ENCODE results near the gene ATG4C. TPM values are rescaled to one million over a fixed set of nuclear protein-coding genes. Genes with fewer than 3 reads are reported as not detected.
"Not testable (repeated sequence)": the region's sequence is repeated elsewhere in the genome, so short reads cannot be mapped to it uniquely, and the experiment has no call there.

Gene ATG4C
- total RNA-seq, 1 donor from 2014 or later: 6.5 TPM

DNA sequence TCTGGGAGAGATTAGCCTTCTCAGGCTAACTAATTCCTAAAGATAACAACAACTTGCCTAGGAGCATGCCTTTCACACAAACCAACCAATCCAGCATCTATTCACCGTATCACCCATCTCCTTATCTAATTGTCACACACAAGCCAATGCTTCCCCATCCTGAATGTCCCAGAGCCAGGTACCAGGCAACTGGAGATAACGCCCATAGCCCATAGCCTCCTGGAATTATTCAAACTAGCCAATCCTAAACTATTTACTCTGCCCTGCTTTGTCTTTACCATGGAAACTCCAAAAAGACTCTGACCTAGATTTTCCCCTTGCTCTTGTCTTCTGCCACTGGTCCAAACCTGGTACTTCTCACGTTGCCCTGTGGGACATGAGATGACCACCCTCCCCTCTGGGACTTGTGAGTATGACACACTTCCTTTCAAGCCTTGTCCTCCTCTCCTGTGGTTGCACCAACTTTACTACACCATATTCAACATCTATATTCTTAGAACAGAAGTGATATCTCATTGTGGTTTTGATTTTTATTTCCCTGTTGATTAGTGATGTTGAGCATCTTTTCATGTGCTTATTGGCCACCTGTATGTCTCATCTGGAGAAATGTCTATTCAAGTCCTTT lies 8.8 kb upstream of the ATG4C start:
- no peak for DNase-seq (ENCODE audit: low spot score)

DNA sequence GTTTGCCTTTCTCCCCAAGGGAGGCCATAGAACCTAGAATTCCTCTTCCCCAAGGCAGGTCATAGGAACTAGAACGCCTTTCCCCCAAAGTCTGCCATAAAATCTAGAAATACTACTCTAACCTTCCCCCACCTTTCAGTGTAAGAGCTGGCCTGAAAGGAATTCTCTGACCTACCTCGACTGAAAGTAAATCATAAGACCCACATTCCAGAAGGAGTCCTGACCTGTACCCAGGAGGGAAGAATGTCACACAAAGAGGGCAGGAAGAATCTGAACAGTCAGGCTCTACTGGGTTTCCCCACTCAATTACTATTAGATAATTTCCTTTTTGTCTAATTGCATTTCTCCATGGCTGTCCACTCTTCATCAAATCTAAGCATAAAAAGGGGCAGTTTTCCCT lies 5.7 kb upstream of the ATG4C start:
- no peak for DNase-seq (ENCODE audit: low spot score)

DNA sequence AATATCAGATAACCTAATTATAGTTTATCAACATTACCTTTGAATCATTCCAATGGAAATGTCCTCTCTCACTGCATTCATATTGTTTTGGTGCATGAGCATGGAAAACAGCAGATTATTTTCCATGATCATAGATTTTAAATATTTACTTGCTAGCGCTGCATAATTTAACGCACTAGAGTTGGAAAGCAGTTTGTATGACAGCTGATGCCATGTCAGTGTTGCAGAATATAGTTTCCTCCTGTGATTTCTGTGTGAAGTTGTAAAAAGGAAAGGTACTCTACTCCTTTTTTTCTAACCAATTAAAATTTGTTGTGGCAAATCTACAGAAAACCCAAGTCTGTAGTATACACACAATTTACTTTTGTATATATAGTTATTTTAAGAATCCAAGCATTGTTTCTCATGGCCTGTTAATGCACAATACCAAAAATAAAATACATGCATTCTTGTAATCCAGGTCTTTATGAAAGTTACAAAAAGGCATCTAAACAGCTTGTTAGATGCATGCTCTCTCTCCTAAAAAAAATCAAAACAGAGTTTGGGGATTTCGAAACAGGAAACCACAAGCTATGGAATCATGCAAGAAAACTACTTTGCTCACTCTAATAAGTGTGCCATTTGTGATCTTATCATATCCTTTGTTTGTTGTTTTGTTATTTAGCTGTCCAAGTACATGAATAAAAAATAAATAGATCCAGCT lies 1.9 kb upstream of the ATG4C start:
- no peak for DNase-seq (ENCODE audit: low spot score)

DNA sequence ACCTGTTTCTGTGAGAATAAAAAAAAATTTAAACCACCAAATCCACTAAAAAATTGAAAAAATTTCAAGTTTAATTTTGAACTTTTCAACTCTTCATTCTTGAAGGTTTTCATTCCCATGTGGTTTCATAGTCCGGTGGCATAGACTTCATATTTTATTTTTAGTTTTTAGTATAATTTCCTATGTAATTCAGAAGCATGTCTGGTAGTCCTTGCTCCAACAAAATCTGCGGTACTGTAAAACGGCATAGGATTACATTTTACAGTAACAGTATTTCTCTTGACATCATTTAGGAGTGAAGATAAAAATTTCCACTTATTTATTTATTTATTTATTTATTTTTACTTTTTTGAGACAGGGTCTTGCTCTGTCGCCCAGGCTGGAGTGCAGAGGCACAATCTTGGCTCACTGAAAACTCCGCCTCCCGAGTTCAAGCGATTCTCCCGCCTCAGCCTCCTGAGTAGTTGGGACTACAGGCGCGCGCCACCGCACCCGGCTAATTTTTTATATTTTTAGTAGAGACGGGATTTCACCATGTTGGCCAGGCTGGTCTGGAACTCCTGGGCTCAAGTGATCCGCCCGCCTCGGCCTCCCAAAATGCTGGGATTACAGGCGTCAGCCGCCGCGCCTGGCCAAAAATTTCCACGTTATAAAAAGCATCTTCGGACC lies 1.3 kb upstream of the ATG4C start:
- not testable (repeated sequence) for DNase-seq (ENCODE audit: low spot score)

DNA sequence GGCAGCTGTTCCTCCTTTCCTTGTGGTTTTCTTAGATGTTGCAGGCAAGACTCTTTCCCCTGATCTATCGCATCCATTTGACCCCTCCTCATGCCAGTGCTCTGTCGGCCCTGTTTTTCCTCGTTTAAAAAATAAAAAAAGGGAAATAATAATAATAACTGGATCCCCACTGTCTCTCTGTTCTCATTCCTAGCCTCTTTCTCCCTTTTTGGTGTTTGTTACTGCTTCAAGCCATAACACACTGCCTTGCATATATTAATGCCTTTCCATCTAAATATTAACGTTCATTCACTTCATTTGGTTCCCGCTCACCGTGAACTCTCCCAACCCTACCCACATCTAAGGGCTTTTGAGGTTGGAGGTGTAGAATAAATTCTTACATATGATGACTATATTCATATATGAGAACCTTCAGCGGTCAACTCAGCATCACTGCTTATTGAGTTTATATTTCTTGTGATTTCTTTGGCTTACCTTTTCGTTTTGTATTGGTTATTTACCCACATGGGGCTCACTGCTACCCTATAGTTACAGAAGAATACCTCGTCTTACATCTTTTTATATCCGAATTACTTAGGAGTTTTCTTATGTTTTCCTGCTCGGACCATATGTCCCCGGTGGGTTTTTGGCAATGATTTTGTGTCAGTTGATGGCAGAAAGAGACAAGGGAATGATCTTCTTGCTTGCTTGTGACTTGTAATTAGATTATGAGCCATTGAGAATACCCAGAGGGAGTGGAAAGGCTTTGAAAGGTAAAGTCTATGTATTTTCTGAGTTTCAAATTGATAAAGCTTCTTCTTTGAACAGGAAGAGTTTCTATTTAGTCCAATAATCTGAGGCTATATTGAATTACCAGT lies 805 bp downstream of the ATG4C start:
- DNase-seq (ENCODE audit: low spot score): no peak

DNA sequence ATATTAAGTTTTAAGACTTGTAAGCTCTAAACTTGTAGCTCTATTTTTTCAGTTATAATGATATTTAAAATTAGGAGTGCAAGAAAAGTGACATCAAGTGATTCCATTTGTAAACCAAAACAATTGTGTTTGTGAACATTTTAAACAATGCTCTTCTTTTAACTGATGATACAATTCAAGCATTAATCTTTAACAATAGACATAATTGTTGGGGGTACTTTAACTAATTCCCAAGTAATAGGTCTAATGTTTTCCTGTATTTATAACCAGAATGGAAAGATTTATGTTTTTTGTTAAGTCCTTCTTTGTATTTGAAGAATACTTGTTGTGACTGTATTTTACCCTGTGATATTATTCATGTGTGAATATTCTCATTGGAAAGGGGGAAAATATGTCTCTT lies 6.8 kb downstream of the ATG4C start:
- no peak for DNase-seq (ENCODE audit: low spot score)

DNA sequence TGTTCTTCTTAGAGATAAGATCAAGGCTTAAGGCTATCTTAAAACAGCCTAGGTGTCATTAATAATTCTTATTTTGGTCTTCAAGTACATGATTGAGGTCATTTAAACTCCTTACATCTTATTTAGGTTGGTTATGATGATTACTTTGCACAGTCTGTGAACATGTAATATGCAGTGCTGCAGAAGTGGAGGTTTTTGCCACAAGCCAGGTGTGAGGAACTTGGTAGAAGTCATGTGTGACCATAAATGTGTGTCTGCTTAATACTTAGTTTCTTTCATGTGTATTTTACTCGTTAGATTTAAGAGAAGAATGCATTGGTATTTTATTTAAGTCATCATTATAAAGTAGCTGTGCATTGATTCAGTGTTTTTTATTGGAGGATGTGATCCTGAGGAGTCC lies 10.1 kb downstream of the ATG4C start:
- no peak for DNase-seq (ENCODE audit: low spot score)

DNA sequence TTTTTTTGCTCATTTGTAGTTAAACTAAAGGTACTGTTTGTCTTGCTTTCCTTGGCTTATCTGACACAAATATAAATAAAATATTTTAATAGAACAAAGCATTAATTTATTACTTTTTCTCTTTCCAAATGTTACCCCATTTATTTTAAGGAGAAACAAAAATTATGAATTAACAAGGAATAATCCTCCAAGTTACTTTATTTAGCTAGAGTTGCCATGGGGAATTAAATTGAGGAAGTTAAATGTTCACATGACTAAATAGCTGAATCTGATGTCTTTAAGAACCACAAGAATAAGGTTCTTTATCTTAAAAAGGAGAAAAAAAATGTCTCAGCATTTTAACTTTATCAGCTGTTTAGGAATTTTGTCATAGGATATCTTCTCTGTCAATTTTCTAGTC lies 12.3 kb downstream of the ATG4C start:
- DNase-seq (ENCODE audit: low spot score): no peak

DNA sequence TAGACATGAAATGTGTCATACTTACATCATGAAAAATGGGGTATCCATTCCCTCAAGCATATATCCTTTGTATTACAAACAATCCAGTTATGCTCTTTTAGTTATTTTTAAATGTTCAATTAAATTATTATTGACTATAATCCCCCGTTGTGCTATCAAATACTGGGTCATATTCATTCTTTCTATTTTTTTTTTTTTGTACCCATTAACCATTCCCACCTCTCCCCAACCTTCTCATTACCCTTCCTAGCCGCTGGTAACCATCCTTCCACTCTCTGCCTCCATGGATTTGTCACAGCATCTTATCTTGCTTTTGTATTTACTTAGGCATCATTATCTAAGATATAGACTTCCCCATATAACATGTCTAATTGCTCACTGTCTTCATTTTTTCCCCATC lies 15.8 kb downstream of the ATG4C start:
- no peak for DNase-seq (ENCODE audit: low spot score)

DNA sequence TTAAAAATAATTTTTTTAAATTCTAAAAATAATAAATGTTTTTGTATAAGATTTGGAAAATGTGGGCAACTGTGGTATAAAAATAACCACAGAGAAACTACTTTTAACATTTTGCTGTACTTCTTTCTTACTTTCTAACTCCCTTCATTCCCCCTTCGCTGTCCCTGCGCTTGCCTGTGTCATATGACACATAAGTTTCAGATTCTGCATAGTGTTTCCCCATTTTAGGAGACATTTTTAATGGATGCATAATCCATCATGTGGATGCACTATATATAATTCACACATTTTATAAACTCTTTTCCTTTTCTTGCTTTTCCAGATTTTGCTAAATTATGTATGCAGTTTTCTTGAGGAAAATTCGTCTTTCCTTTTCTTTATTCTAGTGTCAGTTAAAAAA lies 16.3 kb downstream of the ATG4C start:
- DNase-seq (ENCODE audit: low spot score): no peak

DNA sequence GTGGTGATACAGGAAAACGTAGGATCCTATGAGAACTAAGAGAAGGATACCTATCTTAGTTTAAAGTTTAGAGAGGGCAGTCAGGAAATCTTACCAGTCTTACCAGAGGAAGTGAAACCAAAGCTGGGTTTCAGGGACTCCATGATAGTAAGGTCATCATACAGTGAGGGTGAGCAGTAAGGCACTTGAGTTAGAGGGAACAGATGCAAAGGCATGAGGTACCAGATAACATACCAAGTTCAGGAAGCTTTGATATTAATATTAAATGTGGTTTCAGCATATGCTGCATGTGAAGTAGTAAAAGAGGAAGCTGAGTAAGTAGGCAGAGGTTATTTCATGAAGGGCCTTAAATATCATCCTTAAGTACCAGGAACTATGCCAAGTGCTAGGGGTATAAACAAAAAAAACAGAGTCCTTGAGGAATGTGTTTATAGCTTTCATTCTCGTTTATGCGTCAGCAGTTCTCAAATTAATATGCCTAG lies 16.9 kb downstream of the ATG4C start:
- no peak for DNase-seq (ENCODE audit: low spot score)

DNA sequence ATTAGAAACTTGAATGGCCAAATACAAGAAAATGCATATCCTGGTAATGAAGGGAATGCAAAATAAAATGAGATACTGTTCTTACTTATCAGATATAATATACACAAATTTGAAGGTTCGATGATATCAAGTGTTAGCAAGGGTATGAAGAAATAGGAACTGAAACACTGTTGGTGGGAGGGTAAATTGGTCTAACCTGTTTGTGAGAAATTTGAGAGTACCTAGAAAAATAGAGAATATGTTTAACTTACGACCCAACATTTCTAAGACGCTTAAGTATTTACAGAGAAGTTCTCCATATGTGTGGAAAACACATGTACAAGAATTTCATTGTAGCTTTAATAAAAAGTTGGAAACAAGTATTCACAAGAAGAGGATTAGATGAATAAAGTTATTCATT lies 25.9 kb downstream of the ATG4C start:
- DNase-seq (ENCODE audit: low spot score): no peak

DNA sequence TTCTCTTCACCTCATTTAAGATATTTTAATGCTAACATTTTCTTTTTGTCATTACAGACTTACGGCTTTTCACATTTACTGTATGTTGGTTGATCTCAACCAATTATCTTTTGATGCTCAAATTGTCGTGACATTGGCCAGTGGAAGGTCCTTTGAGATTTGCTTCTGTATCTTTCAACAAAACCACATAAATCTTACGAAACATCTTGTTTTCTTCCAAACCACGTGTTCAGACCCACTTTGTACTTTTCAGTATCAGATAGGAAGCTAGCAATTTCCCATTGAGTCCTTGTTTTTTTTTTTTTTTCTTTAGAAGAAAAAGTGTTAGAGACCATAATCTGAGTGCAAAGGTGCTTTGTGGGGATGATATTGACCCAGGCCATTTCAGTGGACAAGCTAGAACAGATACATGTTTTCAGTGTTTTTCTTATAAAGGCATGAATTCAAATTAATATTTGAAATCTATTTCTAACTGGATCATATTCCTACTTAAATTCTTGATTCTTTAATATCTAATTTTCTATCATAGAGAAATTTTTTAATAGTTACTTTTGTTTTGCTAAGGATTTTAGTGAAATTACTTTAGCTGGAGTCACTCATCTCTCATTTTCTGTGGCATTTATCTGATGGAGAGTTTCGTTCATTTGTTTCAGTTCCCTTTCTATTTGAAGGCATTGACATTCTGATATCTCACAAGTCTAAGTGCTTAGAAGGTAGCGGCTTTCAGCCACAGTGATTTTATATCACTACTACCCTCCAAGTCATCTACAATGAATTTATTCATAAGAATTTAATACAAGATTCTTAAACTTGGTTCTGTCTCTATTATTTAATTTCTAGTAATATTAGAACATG lies 26.7 kb downstream of the ATG4C start:
- DNase-seq (ENCODE audit: low spot score): no peak

DNA sequence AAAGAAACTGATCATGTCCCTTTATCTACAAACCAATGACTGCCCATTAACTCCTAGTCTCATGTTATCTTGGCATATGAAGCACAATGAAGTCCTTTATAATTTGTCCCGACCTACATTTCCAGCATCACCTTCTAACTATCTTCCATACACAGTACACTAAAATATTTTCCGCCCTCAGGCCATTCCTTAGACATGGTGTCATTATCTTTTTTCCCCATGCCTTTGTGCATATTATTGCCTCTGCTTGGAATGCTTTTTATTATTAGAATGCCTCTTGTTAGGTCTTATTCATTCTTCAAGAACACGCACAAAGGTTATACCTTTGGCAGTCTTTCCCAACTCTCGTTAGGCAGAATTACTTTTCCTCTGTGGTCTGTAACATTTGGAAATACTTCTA lies 39.6 kb downstream of the ATG4C start:
- DNase-seq (ENCODE audit: low spot score): no peak

DNA sequence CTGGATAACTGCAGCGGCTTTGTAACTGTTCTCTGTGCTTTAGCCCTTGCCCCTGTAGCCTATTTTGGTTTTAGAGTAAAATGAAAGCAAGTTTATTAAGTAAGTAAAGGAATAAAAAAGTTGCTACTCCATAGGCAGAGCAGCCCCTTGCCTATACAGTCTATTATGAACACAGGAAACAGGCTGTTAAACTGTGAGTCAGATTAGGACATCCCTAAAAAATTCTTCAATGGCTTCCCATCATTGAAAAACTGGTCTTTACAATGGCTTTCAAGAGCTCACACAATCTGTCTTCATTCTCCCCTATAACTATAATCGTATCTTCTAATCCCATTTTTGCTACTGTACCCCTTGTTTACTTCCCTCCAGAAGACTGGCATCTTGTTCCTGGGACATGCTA lies 43.0 kb downstream of the ATG4C start:
- no peak for DNase-seq (ENCODE audit: low spot score)

DNA sequence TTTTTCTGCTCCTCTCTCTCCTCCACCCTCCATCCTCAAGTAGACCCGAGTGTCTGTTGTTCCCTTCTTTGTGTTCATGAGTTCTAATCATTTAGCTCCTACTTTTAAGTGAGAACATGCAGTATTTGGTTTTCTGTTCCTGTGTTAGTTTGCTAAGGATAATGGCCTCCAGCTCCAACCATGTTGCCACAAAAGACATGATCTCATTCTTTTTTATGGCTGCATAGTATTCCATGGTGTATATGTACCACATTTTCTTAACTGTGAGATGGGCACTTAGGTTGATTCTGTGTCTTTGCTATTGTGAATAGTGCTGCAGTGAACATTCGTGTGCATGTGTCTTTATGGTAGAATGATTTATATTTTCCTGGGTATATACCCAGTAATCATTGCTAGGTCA lies 43.9 kb downstream of the ATG4C start:
- DNase-seq (ENCODE audit: low spot score): not testable (repeated sequence)

DNA sequence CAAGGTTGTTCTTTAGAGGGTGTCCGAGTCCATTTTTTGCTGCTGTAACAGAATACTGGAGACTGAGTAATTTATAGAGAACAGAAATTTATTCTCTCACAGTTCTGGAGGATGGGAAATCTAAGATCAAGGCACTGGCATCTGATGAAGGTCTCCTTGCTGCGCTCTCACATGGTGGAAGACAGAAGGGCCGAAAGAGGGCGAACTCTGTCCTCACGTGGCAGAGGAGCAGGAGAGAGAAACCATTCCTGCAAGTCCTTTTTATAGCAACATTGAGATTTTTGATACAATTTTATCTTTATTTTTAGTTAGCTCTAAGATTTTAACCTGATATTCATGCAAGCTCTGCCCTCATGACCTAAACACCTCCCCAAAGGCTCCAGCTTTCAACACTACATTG lies 48.3 kb downstream of the ATG4C start:
- no peak for DNase-seq (ENCODE audit: low spot score)

DNA sequence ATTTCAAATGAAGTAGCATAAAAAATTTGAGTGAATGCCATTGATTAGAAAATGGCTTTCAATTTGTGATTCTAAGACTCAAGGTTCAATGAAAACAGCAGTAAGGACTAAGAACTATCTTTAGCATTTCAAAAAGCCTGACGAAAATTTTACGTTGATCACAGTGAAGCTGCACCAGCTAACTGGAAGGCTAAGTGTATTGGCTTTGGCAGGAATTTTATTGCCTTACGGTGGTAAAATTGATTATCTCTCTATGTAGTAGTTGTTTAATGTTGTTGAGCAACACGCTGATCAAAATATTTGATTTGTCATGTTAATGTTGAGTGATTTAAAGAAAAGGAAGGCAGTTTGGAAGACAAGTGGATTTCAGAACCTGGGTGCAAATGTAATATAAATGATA lies 49.6 kb downstream of the ATG4C start:
- DNase-seq (ENCODE audit: low spot score): no peak

DNA sequence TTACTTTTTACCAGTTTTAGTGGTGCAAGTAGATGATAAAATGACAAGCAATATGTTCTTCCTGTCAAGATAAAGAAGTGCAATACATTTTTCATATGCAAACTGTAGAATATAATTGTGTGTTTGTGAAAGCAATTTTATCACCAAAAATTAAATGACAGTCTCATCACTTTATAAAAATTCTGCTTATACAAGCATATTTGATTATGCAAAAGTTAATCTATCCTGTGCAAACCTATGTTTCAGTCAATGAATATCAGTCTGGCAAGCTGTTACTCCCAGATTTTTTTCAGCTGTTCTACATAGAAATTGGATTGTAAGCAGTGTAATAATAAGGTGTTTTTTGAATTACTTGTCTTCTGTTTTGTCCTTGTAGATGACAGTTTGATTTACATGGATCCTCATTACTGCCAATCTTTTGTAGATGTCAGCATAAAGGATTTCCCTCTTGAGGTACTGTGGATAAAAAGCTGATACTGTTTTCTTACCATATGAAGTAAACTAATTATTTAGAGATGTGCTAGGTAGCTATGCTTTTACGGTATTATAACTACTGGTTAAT lies 50.5 kb downstream of the ATG4C start:
- no peak for DNase-seq (ENCODE audit: low spot score)

DNA sequence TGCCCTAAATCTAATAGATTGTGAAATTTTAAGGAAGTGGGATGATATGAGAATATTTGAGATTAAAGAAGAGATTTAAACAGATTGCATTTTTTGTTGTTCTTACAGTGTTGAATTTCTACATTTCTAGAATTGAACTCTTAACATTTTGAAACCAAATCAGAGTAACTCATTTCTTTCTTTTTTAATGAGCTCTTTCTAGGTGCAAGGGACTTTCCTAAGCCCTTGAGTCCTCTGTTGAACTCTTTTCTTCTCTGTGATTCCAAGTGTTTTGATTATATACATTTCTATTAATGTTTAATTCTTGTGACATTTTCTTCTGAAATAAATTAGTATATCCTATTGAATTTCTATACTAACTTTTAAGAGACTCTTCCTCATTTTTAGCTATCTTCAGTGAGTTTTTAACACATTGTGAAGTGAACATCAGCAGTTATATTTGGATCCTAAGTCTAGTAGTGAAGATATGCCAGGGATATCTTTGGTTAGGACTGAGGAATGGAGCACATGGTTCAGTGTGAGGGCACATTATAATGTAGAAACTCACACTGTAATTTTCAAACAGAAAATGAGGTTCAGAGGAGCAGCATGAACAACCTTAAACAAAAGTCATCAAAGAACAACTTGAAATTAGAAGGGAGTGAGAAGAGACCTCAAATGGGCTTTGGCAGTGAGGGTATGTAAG lies 53.1 kb downstream of the ATG4C start:
- no peak for DNase-seq (ENCODE audit: low spot score)
